ENCODE results near the gene NDUFB10. TPM values are rescaled to one million over a fixed set of nuclear protein-coding genes. Genes with fewer than 3 reads are reported as not detected.

NDUFB10 gene
- total and polyA plus RNA-seq, 4 donors = 93.9 to 195 (median 133) TPM

GRCh38 chr16:1976951-1977874, 17.9 kb downstream of the NDUFB10 start:
- peaks cover 7 to 26% (median 11%) of the 10 kb centered on the region in 4 donors for H3K4me1 ChIP-seq (ENCODE audit: control insufficient read depth in 4 of 4, insufficient read depth in 4 of 4, low read length in 3 of 4)
- 94% methylated on average over 33 of the region's 33 CpGs for WGBS
- no peak overlapping the region for H3K4me3 ChIP-seq (ENCODE audit: low read depth in 1 of 3, low read length in 3 of 3)
- no peak for DNase-seq (ENCODE audit: low spot score)
- TF ChIP-seq MAX (IDR thresholded peaks at IDR 0.05) (no peak), ATF3 (IDR thresholded peaks at IDR 0.05) (no peak), TAF1 (conservative IDR thresholded peaks at IDR 0.05) (no peak), CTCF (IDR thresholded peaks at IDR 0.05; ENCODE audit: low read depth, low read length, missing input control) (no peak), SP1 (IDR thresholded peaks at IDR 0.05) (no peak), REST (IDR thresholded peaks at IDR 0.05) (no peak), HNF4A (conservative IDR thresholded peaks at IDR 0.05) (no peak), RAD21 (IDR thresholded peaks at IDR 0.05) (no peak), ZBTB33 (IDR thresholded peaks at IDR 0.05) (no peak), RXRA (IDR thresholded peaks at IDR 0.05) (no peak), JUND (IDR thresholded peaks at IDR 0.05) (no peak), GABPA (IDR thresholded peaks at IDR 0.05 in 1 of 2, conservative IDR thresholded peaks at IDR 0.05 in 1 of 2) (no peak), NR2F2 (IDR thresholded peaks at IDR 0.05) (no peak), FOXA2 (IDR thresholded peaks at IDR 0.05) (no peak)
- H3K27me3 ChIP-seq (ENCODE audit: control insufficient read depth in 4 of 4, insufficient read depth in 4 of 4, low read length in 3 of 4) = no peaks in the 10 kb centered on the region
- no peak overlapping the region for H3K9ac ChIP-seq (ENCODE audit: low read depth in 1 of 2, low read length in 2 of 2)
- no peaks in the 10 kb centered on the region for H3K9me3 ChIP-seq (ENCODE audit: control insufficient read depth in 4 of 4, low read length in 3 of 4)
- H3K36me3 ChIP-seq (ENCODE audit: control insufficient read depth in 4 of 4, insufficient read depth in 3 of 4, low read depth in 1 of 4, low read length in 3 of 4) = peaks cover 14 to 41% (median 16%) of the 10 kb centered on the region in 4 donors
- H3K27ac ChIP-seq (ENCODE audit: low read depth in 1 of 2, low read length in 2 of 2) = no peak overlapping the region
